ENCODE measurements around the gene JAKMIP1. TPM values are rescaled to one million over a fixed set of nuclear protein-coding genes. Genes with fewer than 3 reads are reported as not detected.
"Not testable (repeated sequence)": the region's sequence is repeated elsewhere in the genome, so short reads cannot be mapped to it uniquely, and the experiment has no call there.

Gene JAKMIP1
- total and polyA plus RNA-seq, 2 experiments from 2014 or later: not detected

DNA sequence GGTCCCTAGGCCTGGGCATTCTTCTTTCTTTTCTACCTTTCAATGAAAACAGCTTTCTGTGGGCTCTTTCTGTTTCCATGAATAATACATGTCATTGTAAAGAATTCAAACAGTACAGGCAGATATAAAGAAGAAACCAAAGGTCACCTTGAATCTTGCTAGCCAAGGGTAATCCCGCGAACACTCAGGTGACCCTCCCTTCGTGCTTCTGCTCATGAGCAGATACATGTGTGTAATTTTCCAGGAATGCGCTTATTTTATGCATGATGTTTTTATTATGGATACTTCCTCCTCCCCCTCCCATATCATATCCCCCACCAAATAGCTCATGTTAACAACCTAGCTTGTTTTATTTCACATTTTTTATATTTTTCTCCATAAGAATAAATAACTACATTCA is 9.6 kb upstream of the JAKMIP1 start:
- H3K27me3 ChIP-seq (replicated peaks; ENCODE audit: insufficient read depth): peaks cover 5% of the 10 kb centered on the region; the same call in 1 of the 2 replicates
- H3K4me2 ChIP-seq (ENCODE audit: unreplicated experiment): no peak overlapping the region
- WGBS, 2 experiments (ENCODE audit: low coverage in 1 of 2, low lambda C conversion rate in 2 of 2, missing lambda C conversion rate in 2 of 2): 28 to 32% methylated on average over 4 of the region's 4 CpGs
- H3K27ac ChIP-seq: no peak overlapping the region
- no peaks in the 10 kb centered on the region for H3F3A ChIP-seq (ENCODE audit: insufficient read depth)
- no peak overlapping the region for H2AFZ ChIP-seq
- TF ChIP-seq EZH2 (IDR thresholded peaks at IDR 0.05; ENCODE audit: insufficient read depth, poor library complexity, severe bottlenecking) (no peak), EZH2phosphoT487 (IDR thresholded peaks at IDR 0.05; ENCODE audit: insufficient read depth, low read depth) (no peak)
- in situ Hi-C loops (cut with MboI): no loop called here
- H3K4me1 ChIP-seq (ENCODE audit: insufficient read depth): no peaks in the 10 kb centered on the region
- no peaks in the 10 kb centered on the region for H4K20me1 ChIP-seq (ENCODE audit: insufficient read depth)
- no peaks in the 10 kb centered on the region for H3K9me3 ChIP-seq (ENCODE audit: low read depth)
- H3K36me3 ChIP-seq (ENCODE audit: low read depth): no peaks in the 10 kb centered on the region
- H3K4me3 ChIP-seq: no peak overlapping the region
- DNase-seq: no peak
- H3K79me2 ChIP-seq (ENCODE audit: insufficient read depth): no peaks in the 10 kb centered on the region
- no peaks in the 10 kb centered on the region for H3K9me2 ChIP-seq (ENCODE audit: insufficient read depth)
- no peak overlapping the region for H3K9ac ChIP-seq

DNA sequence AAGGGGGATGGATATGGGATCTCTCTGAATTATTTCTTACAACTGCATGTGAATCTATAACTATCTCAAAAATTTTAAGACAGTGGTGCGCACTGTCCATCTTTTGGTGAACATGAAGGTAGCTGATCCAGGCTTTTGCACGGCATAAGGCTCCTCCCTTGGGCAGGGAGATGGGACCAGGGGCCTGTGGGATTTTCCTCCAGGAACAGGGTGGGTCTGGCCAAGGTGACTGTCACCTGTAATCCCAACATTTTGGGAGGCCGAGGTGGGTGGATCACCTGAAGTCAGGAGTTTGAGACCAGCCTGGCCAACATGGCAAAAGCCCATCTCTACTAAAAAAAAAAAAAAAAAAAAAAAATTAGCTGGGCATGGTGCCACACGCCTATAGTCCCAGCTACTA is 8.9 kb upstream of the JAKMIP1 start:
- in situ Hi-C loops (cut with MboI); H3K27me3 ChIP-seq (replicated peaks; ENCODE audit: insufficient read depth); H3K9me3 ChIP-seq (ENCODE audit: low read depth); H4K20me1 ChIP-seq (ENCODE audit: insufficient read depth); H2AFZ ChIP-seq; H3K36me3 ChIP-seq (ENCODE audit: low read depth); H3K27ac ChIP-seq; H3K9me2 ChIP-seq (ENCODE audit: insufficient read depth); DNase-seq; H3K4me3 ChIP-seq; H3F3A ChIP-seq (ENCODE audit: insufficient read depth); H3K9ac ChIP-seq; H3K4me1 ChIP-seq (ENCODE audit: insufficient read depth); H3K4me2 ChIP-seq (ENCODE audit: unreplicated experiment); H3K79me2 ChIP-seq (ENCODE audit: insufficient read depth): not testable (repeated sequence)
- WGBS, 2 experiments (ENCODE audit: low coverage in 1 of 2, low lambda C conversion rate in 2 of 2, missing lambda C conversion rate in 2 of 2): 46 to 47% methylated on average over 3 to 4 of the region's 4 CpGs

GRCh38 chr4:6208416-6208815 is 8.1 kb upstream of the JAKMIP1 start:
- Histone ChIP-seq H3K9me3 (ENCODE audit: low read depth) (no peaks in the 10 kb centered on the region), H4K20me1 (ENCODE audit: insufficient read depth) (no peaks in the 10 kb centered on the region), H3K36me3 (ENCODE audit: low read depth) (no peaks in the 10 kb centered on the region), H3K79me2 (ENCODE audit: insufficient read depth) (no peaks in the 10 kb centered on the region), H3K4me2 (ENCODE audit: unreplicated experiment) (no peak overlapping the region), H3K27me3 (replicated peaks; ENCODE audit: insufficient read depth) (peaks cover 5% of the 10 kb centered on the region; the same call in 1 of the 2 replicates), H3K4me3 (no peak overlapping the region), H2AFZ (no peak overlapping the region), H3K27ac (no peak overlapping the region), H3F3A (ENCODE audit: insufficient read depth) (no peaks in the 10 kb centered on the region), H3K9me2 (ENCODE audit: insufficient read depth) (no peaks in the 10 kb centered on the region), H3K9ac (no peak overlapping the region), H3K4me1 (ENCODE audit: insufficient read depth) (no peaks in the 10 kb centered on the region)
- no peak for TF ChIP-seq EZH2phosphoT487 (IDR thresholded peaks at IDR 0.05; ENCODE audit: insufficient read depth, low read depth)
- TF ChIP-seq EZH2 (IDR thresholded peaks at IDR 0.05; ENCODE audit: insufficient read depth, poor library complexity, severe bottlenecking): no peak
- no peak for DNase-seq
- 17 to 18% methylated on average over 6 of the region's 6 CpGs for WGBS, 2 experiments (ENCODE audit: low coverage in 1 of 2, low lambda C conversion rate in 2 of 2, missing lambda C conversion rate in 2 of 2)
- in situ Hi-C loops (cut with MboI): no loop called here

GRCh38 chr4:6207602-6208001 is 7.3 kb upstream of the JAKMIP1 start:
- WGBS, 2 experiments (ENCODE audit: low coverage in 1 of 2, low lambda C conversion rate in 2 of 2, missing lambda C conversion rate in 2 of 2): 43 to 49% methylated on average over 4 of the region's 4 CpGs
- Histone ChIP-seq H4K20me1 (ENCODE audit: insufficient read depth) (no peaks in the 10 kb centered on the region), H3K36me3 (ENCODE audit: low read depth) (no peaks in the 10 kb centered on the region), H3K9me3 (ENCODE audit: low read depth) (no peaks in the 10 kb centered on the region), H3F3A (ENCODE audit: insufficient read depth) (no peaks in the 10 kb centered on the region), H3K9me2 (ENCODE audit: insufficient read depth) (no peaks in the 10 kb centered on the region), H3K27ac (no peak overlapping the region), H3K4me1 (ENCODE audit: insufficient read depth) (no peaks in the 10 kb centered on the region), H2AFZ (no peak overlapping the region), H3K4me2 (ENCODE audit: unreplicated experiment) (no peak overlapping the region), H3K4me3 (no peak overlapping the region), H3K79me2 (ENCODE audit: insufficient read depth) (no peaks in the 10 kb centered on the region), H3K9ac (no peak overlapping the region), H3K27me3 (replicated peaks; ENCODE audit: insufficient read depth) (peaks cover 5% of the 10 kb centered on the region; the same call in 1 of the 2 replicates)
- TF ChIP-seq EZH2 (IDR thresholded peaks at IDR 0.05; ENCODE audit: insufficient read depth, poor library complexity, severe bottlenecking) (no peak), EZH2phosphoT487 (IDR thresholded peaks at IDR 0.05; ENCODE audit: insufficient read depth, low read depth) (no peak)
- in situ Hi-C loops (cut with MboI): no loop called here
- no peak for DNase-seq

DNA sequence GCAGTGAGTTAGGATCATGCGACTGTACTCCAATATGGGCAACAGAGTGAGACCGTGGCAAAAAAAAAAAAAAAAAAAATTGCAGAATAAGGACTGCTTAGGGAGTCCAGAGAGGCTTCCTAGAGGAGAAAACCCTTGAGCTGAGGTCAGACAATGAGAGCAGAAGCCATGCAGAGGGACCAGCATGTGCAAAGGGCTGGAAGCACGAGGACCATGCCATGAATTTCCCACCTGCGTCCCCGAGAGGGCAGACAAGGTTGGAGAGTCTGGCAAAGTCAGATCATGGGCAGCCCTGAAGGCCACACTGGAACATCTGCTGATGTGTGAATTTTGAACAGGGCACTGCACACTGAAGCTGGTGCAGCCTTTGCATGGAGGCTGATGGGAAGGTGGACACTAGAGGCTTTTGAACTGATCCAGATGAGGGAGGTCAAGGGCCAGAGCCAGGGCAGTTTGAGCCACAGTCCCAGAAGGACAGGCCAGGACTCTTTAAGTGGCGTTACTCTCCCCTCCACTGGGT is 6.5 kb upstream of the JAKMIP1 start:
- no peak overlapping the region for H3K4me2 ChIP-seq (ENCODE audit: unreplicated experiment)
- no peaks in the 10 kb centered on the region for H3K36me3 ChIP-seq (ENCODE audit: low read depth)
- peaks cover 5% of the 10 kb centered on the region; the same call in 1 of the 2 replicates for H3K27me3 ChIP-seq (replicated peaks; ENCODE audit: insufficient read depth)
- no peak overlapping the region for H3K9ac ChIP-seq
- no peak overlapping the region for H3K27ac ChIP-seq
- H2AFZ ChIP-seq: no peak overlapping the region
- no peaks in the 10 kb centered on the region for H3K4me1 ChIP-seq (ENCODE audit: insufficient read depth)
- DNase-seq: no peak
- no peaks in the 10 kb centered on the region for H4K20me1 ChIP-seq (ENCODE audit: insufficient read depth)
- no peaks in the 10 kb centered on the region for H3F3A ChIP-seq (ENCODE audit: insufficient read depth)
- H3K79me2 ChIP-seq (ENCODE audit: insufficient read depth): no peaks in the 10 kb centered on the region
- H3K9me2 ChIP-seq (ENCODE audit: insufficient read depth): no peaks in the 10 kb centered on the region
- TF ChIP-seq EZH2 (IDR thresholded peaks at IDR 0.05; ENCODE audit: insufficient read depth, poor library complexity, severe bottlenecking) (no peak), EZH2phosphoT487 (IDR thresholded peaks at IDR 0.05; ENCODE audit: insufficient read depth, low read depth) (no peak)
- H3K9me3 ChIP-seq (ENCODE audit: low read depth): no peaks in the 10 kb centered on the region
- no peak overlapping the region for H3K4me3 ChIP-seq
- in situ Hi-C loops (cut with MboI): no loop called here
- WGBS, 2 experiments (ENCODE audit: low coverage in 1 of 2, low lambda C conversion rate in 2 of 2, missing lambda C conversion rate in 2 of 2): 6 to 19% methylated on average over 6 of the region's 6 CpGs

Measured in GM23248 (cell line).